Left ventricle myocardium inferior (tissue), 1 donor: Measurements from ENCODE around the gene NSRP1. TPM values are rescaled to one million over a fixed set of nuclear protein-coding genes. Genes with fewer than 3 reads are reported as not detected.

Experiments
- microRNA-seq: library from miRNA; unstranded; fragments of <30 nt; microRNA quantifications from one replicate; pipeline ENCODE4 v1.2.0, GENCODE V29; 2020
- total RNA-seq: library from RNA; stranded (reverse); fragmentation: NEBNext Ultra II Directional; extraction: Animal tissue kit (Norgen Biotek cat#: 25700); gene quantifications from one replicate; pipeline ENCODE4 v1.2.1, GENCODE V29; 2021
- donor health status: DM: no; HTN: yes; CAD: no; lungs with severe emphysema.

NSRP1 gene
- total RNA-seq, 1 donor from 2014 or later, result 26.9 TPM

Small RNA genes within 50 kb of the gene (microRNA-seq; reads per million reads assigned to microRNA genes)
- not detected for gene MIR423

Other genes with a start within 250 kb of the NSRP1 start
- 28.6 TPM for gene SSH2, start 186.6 kb upstream of the NSRP1 start, total RNA-seq
- gene EFCAB5, start 175.2 kb upstream of the NSRP1 start, total RNA-seq, result not detected
- 0.33 TPM for gene SLC6A4, start 118.9 kb downstream of the NSRP1 start, total RNA-seq
- 14.9 TPM for gene BLMH, start 175.1 kb downstream of the NSRP1 start, total RNA-seq
- not detected for gene TMIGD1, start 217.2 kb downstream of the NSRP1 start, total RNA-seq